Measurements from ENCODE around the gene ZNF532. TPM values are rescaled to one million over a fixed set of nuclear protein-coding genes. Genes with fewer than 3 reads are reported as not detected.

The ZNF532 gene
- polyA plus RNA-seq, 3 donors, result 0.76 to 18.5 (median 1.7) TPM

- Mint-ChIP-seq H3K4me1 (peaks cover 44% of the 10 kb centered on the region), H3K27me3 (ENCODE audit: low read depth in 3 of 3) (peaks cover 1 to 7% (median 2%) of the 10 kb centered on the region in 3 donors), H3K27ac (peak overlapping the region in 3 of 7 donors; percentile 68 to 85 (median 78)), H3K4me3 (peak overlapping the region in 1 of 2 donors; percentile 46), H3K36me3 (peaks cover 5 to 7% of the 10 kb centered on the region in 2 donors), H3K9me3 (peaks cover 0 to 3% (median 0%) of the 10 kb centered on the region in 7 donors)
- Histone ChIP-seq H3K27me3 (ENCODE audit: control insufficient read depth in 2 of 2, insufficient read depth in 2 of 2, low read length in 2 of 2) (no peaks in the 10 kb centered on the region), H3K4me2 (replicated peaks; ENCODE audit: extremely low read depth, low read length, poor library complexity, severe bottlenecking) (peak overlapping the region; percentile 13), H3K36me3 (replicated peaks in 1 of 2; ENCODE audit: control insufficient read depth in 1 of 2, insufficient read depth in 2 of 2, low read length in 2 of 2) (no peaks in the 10 kb centered on the region), H3K4me3 (replicated peaks in 1 of 3; ENCODE audit: low read depth in 2 of 3, low read length in 3 of 3) (no peak overlapping the region), H4K20me1 (ENCODE audit: insufficient read depth, low read length) (no peaks in the 10 kb centered on the region), H3K79me2 (ENCODE audit: insufficient read depth, low read length) (no peaks in the 10 kb centered on the region), H3K27ac (ENCODE audit: low read depth in 1 of 2, low read length in 2 of 2) (peak overlapping the region in 1 of 2 donors; percentile 40), H3K9ac (ENCODE audit: insufficient read depth, low read length, poor library complexity, severe bottlenecking) (no peak overlapping the region), H2AFZ (ENCODE audit: insufficient read depth, low read depth, low read length, poor library complexity, severe bottlenecking) (no peak overlapping the region), H3K9me3 (replicated peaks in 1 of 2; ENCODE audit: control insufficient read depth in 1 of 2, insufficient read depth in 1 of 2, low read length in 2 of 2) (no peaks in the 10 kb centered on the region), H3K4me1 (ENCODE audit: control insufficient read depth in 1 of 2, insufficient read depth in 2 of 2, low read length in 2 of 2) (peaks cover 29 to 48% of the 10 kb centered on the region in 2 donors)
- DNase-seq, result no peak
- WGBS (ENCODE audit: insufficient coverage), result no CpG with 5 or more reads among the region's 2 CpGs
- intact Hi-C loops (cut with micrococcal nuclease), result no loop called here
- TF ChIP-seq CTCF (IDR thresholded peaks at IDR 0.05), result no peak
Observed at GRCh38 chr18:58891776-58892175, 27.1 kb downstream of the ZNF532 start.

GRCh38 chr18:58892488-58892887, 27.8 kb downstream of the ZNF532 start:
- H3K79me2 ChIP-seq (ENCODE audit: insufficient read depth, low read length), result no peaks in the 10 kb centered on the region
- Mint-ChIP-seq H3K4me3 (no peak overlapping the region), H3K36me3 (peaks cover 2 to 5% of the 10 kb centered on the region in 2 donors)

More at GRCh38 chr18:58892488-58892887, 27.8 kb downstream of the ZNF532 start:
- H3K27ac Mint-ChIP-seq, result no peak overlapping the region
- H3K27me3 Mint-ChIP-seq (ENCODE audit: low read depth in 3 of 3), result peaks cover 1 to 7% (median 2%) of the 10 kb centered on the region in 3 donors
- Histone ChIP-seq H4K20me1 (ENCODE audit: insufficient read depth, low read length) (no peaks in the 10 kb centered on the region), H3K9ac (ENCODE audit: insufficient read depth, low read length, poor library complexity, severe bottlenecking) (no peak overlapping the region), H3K27me3 (ENCODE audit: control insufficient read depth in 2 of 2, insufficient read depth in 2 of 2, low read length in 2 of 2) (no peaks in the 10 kb centered on the region), H3K4me3 (replicated peaks in 1 of 3; ENCODE audit: low read depth in 2 of 3, low read length in 3 of 3) (no peak overlapping the region), H3K36me3 (replicated peaks in 1 of 2; ENCODE audit: control insufficient read depth in 1 of 2, insufficient read depth in 2 of 2, low read length in 2 of 2) (no peaks in the 10 kb centered on the region), H3K27ac (ENCODE audit: low read depth in 1 of 2, low read length in 2 of 2) (no peak overlapping the region), H3K9me3 (replicated peaks in 1 of 2; ENCODE audit: control insufficient read depth in 1 of 2, insufficient read depth in 1 of 2, low read length in 2 of 2) (no peaks in the 10 kb centered on the region), H2AFZ (ENCODE audit: insufficient read depth, low read depth, low read length, poor library complexity, severe bottlenecking) (no peak overlapping the region), H3K4me1 (ENCODE audit: control insufficient read depth in 1 of 2, insufficient read depth in 2 of 2, low read length in 2 of 2) (peaks cover 22 to 40% of the 10 kb centered on the region in 2 donors), H3K4me2 (replicated peaks; ENCODE audit: extremely low read depth, low read length, poor library complexity, severe bottlenecking) (no peak overlapping the region)
- peaks cover 37% of the 10 kb centered on the region for H3K4me1 Mint-ChIP-seq
- no peak for TF ChIP-seq CTCF (IDR thresholded peaks at IDR 0.05)
- peaks cover 0 to 3% (median 0%) of the 10 kb centered on the region in 7 donors for H3K9me3 Mint-ChIP-seq
- no peak for DNase-seq
- intact Hi-C loops (cut with micrococcal nuclease), result no loop called here
- 95% methylated on average over 6 of the region's 6 CpGs for WGBS (ENCODE audit: insufficient coverage)

Data from CD14-positive monocyte (primary cell).